HG02973 (cell line): Measurements from ENCODE around the gene RPS19.

Experiments
- ATAC-seq: cut with Tn5 transposase; IDR thresholded peaks from one replicate; pipeline ENCODE4 v1.9.1; 2021; ENCODE audit warnings: moderate library complexity; ENCODE audit not compliant: unreplicated experiment

Gene RPS19

DNA sequence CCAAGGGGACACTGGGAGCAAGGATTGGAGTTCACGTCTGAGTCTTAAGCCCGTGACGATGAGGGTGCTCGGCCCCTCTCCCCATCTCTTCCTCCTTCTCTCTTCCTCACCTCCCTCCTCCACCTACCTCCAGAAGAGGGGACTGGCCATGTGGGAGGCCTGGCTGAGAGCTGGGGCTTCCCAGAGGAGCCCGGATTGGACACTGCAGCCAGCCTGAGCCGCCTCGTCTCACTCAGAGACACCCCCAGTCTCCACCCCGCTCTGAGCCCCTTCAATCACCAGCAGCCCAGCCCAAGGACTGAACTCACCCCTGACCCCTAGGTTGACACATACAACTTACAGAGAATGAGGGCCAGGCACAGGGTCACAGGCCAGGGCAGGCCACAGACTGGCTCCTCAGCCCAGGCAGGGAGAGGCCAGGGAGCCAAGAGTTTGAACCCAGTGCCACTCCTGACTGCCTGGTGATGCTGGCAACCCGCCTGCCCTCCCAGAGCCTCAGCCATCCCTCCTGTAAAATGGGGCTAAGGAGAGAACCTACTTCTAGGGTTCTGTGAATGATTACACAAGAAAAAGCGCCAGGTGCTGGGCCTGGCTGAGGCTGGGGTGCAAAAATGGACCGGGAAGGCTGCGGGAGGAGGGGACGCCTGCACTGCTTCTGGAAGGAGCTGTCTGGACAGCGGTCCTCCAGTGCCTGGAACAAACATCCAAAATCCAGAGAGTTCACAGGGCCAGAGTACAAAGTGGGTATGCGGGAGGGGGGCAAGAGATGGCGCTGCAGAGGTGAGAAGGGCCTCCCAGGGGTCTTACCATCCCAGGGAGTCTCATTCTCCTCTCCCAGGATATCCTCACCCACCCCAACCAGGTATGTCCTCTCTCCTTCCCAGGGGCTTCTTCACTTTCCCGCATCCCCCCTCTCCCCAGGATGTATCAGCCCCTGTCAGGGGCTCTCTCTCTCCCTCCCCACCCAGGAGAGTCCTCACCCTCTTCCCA, 18.2 kb downstream of the RPS19 start:
- ATAC-seq: no peak

DNA sequence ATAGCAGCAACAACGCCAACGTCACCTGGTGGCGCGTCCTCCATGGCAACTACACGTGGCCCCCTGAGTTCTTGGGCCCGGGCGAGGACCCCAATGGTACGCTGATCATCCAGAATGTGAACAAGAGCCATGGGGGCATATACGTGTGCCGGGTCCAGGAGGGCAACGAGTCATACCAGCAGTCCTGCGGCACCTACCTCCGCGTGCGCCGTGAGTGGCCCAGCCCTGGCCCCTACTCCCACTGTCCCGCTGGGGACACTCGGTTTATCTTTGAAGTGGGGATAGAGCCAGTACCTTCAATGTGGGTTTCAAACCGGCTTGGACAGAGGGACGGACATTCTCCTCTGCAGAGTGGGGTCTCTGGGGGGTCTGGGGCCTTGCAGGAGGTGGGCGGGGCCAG, 19.0 kb downstream of the RPS19 start:
- ATAC-seq: no peak

DNA sequence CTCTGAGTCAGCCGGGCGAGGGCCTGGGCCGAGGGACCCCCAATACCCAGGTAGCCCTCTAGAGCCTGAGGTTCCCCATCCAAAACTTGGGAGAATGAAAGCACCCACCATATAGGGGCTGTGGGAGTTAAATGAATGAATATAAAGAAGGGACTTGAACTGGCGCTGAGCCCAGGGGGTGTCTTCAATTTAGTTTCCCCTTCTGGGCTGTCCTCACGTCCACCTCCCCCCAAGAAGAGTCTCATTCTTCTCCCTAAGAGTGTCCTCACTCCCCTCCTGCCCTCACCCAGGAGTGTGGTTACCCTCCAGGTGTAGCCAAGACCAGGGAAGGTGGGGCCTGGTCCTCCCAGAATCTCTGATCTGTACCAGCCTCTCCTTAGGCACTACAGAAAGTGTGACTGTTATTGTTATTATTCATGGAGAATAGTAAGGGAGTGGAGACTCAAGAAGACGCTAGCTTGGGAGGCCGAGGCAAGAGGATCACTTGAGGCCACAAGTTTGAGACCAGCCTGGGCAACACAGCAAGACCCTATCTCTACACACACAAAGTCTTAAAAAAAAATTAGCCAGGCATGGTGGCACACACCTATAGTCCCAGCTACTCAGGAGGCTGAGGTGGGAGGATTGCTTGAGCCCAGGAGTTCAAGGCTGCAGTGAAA, 19.7 kb downstream of the RPS19 start:
- no peak for ATAC-seq

DNA sequence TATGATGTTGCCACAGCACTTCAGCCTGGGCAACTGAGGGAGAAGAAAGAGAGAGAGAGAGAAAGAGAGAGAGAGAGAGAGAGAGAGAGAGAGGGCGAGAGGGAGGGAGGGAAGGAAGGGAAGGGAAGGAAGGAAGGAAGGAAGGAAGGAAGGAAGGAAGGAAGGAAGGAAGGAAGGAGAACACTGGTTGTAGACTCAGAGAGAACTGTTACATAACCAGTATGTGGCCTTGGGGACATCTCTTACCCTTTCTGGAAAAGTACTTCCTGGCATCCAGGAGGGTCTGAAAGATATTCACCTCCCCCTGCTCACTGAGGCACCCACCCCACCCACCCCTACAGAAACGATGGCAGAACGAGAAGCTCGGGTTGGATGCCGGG, 20.3 kb downstream of the RPS19 start:
- ATAC-seq: no peak

DNA sequence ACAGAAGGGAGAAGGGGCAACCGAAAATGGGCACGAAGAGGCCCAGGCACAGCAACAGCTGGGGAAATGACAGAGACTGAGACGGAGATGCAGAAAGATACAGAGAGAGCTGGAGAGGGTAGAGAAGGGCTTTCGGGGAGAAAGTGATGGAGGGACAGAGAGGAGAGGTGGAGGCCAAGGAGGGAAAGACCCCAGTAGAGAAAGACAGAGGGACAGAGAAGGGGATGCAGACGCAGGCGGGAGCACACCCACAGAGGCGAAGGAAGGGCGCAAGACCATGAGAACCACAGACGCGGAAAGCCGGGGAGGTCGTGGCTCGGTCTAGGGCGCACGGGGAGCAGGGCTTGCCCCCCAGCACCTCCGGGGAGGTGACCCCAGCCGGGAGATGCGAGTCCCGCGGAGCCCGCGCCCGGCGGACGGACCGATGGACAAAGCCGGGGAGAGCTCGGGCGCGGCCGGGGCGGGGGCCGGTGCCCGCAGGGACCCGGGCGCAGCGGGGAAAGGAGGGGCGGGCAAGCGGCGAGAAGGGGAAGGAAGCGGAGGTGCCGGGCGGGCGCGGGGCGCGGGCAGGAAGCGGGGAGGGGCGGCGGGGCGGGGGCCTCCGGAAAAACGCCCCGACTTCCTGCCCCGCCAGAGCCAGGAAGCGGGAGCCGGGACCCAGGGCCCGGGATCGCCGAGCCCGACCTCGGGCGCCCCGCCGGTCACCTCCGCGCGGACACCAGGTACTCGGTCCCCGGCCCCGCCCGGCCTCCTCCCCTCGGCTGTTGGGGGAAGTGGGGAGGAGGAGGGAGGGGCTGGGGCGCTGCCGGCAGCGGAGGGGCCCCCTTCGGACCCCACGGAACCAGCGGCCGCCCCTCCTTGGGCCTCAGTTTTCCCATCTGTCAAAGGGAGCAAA, 22.8 kb downstream of the RPS19 start, which contains the start of gene ARHGEF1:
Gene ARHGEF1, plus strand, starts transcription at position 617 of the 895 bp plus-strand sequence. CDS start 4,899 bp downstream, outside the sequence.
- ATAC-seq: no peak

DNA sequence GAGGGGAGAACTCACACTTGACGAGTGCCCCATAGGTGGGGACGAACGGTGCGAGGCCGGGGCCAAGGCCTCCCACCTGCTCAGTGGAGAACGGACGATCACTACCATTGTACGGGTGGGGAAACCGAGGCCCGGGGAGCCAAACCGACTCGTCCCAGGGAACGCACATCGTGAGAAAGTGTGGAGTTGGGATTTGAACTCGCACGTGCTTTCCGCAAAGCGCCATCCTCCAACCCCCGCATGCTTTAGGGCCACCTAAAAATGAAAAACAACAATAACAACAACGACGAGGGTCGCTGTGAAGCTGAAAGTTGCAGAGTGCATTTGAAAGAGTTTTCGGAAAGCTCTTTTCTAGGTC, 23.4 kb downstream of the RPS19 start:
- no peak for ATAC-seq

DNA sequence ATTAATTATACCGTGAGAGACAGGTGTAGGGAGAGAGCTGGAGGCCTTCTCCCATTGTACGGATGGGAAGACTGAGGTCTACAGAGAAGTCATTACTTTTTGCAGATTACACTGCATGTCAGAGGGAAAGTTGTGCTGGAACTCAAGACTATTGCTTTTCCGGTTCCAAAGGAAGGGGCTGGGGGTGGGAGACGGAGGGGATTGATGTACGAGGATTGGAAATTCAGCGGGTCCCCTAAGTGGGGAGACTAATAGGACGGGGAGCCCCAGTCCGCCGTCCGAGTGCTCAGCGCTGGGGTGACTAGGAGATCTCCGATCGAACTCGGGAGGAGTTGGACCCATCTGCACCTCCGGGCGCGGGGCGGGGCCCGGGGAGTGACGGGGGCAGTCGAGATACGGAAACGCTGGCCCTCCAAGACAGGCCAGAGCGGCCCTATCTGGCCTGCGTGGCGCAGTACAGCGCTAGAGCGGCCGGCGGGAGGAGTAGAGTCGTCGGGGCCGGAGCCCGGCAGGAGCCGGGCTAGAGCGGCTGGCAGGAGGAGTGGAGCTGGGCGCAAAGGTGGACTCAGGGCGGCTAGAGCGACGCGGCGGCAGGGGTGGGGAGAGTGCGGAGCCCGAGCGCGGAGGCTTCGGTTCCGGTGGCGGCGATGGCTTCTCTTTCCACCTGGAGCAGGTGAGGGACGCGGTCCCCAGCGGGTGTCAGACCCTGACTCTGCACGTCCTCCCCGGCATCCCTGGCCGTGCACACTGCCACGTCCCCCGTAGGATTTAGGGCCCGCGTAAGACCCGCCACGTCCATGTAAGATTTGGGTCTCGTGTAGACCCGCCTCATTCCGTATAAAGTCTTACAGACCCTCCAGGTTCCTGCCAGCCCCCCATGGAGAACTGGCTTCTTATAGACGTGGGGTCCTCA, 24.0 kb downstream of the RPS19 start:
- peak; percentile 75 for ATAC-seq

DNA sequence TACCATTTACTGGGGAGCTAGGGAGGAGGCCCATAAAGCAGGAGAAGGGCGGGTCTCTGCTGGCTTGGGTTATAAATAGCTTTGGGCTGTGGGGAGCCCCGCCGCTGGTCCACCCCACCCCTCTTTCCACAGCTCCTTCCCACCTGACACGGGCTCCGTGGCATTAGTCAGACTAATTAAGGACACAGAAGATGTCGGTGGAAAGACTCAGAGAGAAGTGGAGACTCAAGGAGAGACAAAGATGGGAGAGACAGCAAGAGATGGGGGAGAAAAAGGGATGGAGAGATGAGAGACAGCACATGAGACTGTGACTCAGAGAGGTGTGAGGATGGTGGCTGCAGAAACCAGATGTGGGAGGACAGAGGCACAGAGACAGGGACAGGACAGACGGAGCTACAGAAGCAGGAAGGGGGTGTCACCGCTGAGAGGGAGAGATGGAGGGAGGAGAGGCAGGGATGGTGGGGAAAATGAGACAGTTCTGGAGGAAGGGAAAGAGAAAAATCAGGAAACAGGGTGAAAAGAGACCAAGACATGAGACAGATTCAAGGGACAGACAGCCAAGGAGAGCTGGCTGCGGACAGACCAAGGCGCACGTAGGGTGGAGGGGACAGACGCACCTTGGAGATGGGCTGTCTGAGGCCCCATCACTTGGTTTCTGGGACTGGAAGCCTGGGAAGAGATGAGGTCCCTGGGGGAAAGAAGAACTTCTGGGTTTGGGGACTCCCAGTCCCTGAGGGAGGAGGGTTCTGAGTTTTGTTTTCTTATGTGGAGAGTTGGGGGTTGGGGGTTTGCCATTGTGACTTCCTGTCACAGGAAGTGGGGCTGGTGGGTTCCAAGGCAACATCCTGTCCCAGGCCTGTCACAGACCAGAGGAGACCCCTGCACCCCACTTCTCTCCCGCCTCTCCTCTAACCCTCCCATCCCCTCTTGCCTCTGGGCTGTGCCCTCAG, 27.0 kb downstream of the RPS19 start:
- no peak for ATAC-seq

DNA sequence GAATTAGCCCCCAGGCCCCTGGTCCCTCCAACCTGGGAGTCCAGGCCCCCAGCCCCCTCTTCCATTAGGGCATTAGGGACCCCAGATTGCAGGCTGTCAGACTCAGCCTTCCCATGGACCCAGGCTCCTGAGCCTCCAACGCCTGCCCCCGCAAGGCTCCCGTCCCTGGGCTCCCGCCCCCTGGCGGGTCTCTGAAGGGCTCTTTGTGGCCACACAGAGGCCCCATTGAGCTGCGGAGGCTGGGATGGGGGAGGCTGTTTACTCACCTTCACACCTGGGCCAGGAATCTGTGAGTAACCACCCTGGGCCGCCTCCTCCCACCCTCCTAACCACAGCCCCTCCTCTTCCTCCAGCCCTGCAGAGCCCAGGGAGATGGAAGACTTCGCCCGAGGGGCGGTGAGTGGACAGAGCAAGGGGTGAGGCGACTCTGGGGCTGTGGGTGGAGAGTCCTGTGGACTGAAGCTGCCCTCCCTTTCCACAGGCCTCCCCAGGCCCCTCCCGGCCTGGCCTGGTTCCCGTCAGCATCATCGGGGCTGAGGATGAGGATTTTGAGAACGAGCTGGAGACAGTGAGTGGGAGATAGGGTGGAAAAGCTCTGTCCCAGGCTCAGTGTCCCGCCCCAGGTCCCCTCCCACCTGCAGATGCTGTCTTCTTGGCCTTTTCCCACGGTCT, 27.8 kb downstream of the RPS19 start:
- no peak for ATAC-seq

DNA sequence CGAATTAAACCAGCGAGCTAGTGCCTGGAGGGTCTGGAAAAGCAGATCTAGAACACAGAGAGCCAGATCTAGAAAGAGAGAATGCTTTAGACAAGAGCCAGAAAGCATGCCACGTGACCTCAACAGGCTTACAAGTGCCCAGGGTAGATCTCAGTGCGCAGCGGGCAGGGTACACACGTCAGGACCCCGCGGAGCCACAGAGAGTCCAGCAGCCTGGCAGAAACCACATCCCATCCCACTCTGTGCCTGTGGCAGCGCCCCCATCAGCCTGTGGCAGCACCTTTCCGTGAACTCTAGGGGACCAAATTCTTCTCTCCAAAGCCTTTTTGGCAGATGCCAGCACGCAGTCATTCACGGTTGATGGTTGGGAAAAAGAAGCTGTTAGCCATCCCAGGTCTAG, 28.9 kb downstream of the RPS19 start:
- no peak for ATAC-seq

DNA sequence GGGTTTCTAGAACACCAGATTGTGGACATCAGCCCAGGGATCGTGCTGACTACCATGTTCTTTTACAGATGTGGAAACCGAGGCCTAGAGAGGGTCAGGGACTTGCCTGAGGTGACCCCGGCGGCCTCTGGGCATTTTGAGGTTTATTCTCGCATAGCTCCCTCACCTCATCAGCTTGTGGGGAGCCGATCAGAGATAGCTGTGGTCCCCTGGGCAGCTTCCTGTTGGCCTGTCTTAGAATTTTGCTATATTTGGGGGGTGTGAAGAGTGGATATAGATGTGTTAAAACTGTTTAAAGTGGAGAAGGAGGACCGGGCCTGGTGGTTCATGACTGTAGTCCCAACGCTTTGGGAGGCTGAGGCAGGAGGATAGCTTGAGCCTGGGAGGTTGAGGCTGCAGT, 29.8 kb downstream of the RPS19 start:
- no peak for ATAC-seq

DNA sequence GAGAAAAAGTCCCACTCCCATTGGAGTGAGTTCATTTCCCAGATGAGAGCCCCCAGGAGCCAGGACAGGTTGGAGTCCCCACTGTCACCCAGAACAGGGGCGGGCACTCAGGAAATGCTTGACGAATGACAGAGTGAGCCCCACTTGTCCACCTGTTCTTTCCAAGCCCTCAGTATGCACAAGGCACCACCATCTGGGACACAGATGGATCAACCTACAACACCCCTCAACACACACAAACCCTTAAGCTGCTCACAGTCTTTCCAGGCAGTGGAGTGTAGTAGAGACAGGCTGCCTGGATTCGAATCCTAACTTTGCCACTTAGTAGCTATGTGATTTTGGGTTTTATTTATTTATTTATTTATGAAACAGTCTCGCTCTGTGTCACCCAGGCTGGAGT, 30.9 kb downstream of the RPS19 start:
- ATAC-seq: no peak

DNA sequence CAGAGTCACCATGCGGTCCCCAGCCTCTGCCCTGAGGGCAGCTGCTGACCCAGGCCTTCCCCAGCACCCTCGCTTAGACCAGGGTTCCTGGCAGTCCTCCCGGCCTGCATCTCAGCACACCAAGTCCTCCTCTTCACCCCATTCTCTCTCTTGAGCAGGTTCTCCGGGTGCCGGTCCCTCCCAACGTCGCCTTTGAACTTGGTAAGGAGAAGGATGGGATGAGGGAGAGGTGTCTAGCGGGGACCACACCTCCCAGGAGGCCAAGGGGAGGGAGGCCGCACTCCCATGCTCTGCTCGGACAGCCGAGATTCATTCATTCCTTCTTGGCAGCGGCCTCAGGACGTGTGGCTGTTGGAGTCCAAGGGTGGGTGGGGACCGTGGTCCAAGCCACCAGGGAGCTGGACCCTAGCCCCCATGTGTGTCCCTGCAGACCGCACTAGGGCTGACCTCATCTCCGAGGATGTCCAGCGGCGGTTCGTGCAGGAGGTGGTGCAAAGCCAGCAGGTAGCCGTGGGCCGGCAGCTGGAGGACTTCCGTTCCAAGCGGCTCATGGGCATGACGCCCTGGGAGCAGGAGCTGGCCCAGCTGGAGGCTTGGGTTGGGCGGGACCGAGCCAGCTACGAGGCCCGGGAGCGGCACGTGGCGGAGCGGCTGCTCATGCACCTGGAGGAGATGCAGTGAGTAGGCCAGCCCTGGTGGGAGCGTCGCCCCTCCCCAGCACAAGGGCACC, 32.3 kb downstream of the RPS19 start:
- no peak for ATAC-seq

DNA sequence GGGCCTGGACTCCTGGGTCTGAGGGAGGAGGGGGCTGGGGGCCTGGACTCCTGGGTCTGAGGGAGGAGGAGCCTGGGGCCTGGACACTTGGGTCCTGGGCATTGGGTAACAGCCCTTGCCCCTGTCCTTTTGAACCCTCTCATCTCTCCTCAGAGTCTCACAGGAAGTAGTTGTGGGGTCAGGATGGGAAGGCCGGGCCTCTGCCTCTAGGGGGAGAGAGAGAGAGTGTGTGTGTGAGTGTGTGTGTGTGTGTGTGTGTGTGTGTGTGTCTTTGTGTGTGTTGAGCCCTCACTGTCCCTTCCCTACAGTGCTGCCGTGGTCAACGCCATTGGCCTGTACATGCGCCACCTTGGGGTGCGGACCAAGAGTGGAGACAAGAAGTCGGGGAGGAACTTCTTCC, 33.8 kb downstream of the RPS19 start:
- no peak for ATAC-seq

DNA sequence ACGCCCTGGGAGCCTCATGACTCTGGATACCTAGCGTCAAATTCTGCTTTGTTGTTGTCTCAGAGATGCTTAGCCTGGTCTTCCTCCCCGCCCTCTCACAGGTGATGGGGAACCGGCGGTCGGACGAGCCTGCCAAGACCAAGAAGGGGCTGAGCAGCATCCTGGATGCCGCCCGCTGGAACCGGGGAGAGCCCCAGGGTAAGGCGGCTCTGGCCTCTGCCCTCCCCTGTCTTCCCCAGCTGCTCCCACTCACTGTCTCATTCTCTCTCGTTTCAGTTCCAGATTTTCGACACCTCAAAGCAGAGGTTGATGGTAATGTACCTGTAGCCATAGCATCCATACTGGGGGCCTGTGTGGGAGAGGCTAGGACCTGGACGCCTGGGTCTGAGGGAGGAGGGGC, 34.3 kb downstream of the RPS19 start:
- no peak for ATAC-seq

DNA sequence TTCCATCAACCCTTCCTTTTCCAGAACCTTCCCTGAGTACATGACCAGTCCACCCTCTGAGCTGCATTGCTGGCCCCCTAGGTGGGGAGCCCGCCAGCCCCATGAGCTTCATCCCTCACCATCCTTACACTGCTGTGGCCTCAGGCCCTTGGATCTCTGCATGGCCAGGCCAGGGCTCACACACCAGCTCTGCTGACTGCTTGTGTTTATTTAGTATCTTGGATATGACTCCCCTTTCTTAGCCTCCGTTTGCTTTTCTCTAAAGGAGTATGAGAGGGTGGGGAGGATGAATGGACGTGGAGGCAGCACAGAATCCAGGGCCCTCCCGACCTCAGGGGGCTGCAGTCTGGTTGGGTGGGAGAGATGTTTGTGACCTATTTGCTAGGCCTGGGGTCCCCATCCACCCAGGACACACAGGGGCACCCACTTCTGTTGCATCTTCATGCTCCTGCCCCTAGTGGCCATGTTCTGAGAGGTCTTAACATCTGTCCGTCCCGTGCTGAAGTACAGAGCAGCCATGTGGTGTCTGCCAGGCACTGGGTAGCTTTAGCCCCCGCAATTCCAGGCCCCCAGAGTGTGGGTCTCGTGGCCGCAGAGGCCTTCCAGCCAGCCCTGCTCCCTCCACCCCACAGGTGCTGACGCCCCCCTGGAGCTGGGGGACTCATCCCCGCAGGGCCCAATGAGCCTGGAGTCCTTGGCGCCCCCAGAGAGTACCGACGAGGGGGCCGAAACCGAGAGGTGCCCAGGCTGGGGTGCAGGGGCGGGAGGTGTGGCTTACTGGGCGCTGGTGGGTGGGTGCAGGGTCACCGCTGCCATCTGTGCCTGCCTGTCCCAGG, 35.9 kb downstream of the RPS19 start:
- no peak for ATAC-seq

DNA sequence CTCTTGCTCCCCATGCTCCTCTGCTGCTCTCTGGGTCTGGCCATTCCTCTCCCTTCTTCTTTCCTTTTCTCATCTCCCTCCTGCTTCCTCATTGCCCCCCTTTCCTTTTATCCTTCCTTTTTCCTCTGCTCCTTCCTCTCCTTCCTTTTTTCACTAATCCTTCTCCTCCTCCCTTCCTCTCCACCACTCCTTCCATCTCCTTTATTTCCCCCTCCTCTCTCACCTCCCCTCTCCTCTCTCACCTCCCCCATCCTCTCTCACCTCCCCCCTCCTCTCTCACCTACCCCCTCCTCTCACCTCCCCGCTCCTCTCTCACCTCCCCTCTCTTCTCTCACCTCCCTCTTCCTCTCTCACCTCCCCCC, 36.5 kb downstream of the RPS19 start:
- no peak for ATAC-seq
